Neural cell (in vitro differentiated cells): ENCODE results near the gene RIMKLB. TPM values are rescaled to one million over a fixed set of nuclear protein-coding genes. Genes with fewer than 3 reads are reported as not detected.
"Not testable (repeated sequence)": the region's sequence is repeated elsewhere in the genome, so short reads cannot be mapped to it uniquely, and the experiment has no call there.

Experiments used
- H2AFZ ChIP-seq: fragments of 200-600, 300-800 bp; sonication (generic), shearing (Covaris generic); 2 replicates; pipeline ENCODE4 v1.6.0; 2014; ENCODE audit warnings: low read depth, mild to moderate bottlenecking, antibody characterized with exemption, low read length, moderate library complexity
- H3F3A ChIP-seq: fragments of 200-600 bp; shearing (Covaris generic); 2 replicates; pipeline ENCODE4 v1.6.1; 2016; ENCODE audit warnings: mild to moderate bottlenecking, moderate library complexity, mixed read lengths, antibody characterized with exemption, low read length; ENCODE audit not compliant: insufficient read depth, poor library complexity, severe bottlenecking
- H3K27ac ChIP-seq: fragments of 200-600, 300-800 bp; sonication (generic), shearing (Covaris generic); 2 replicates; pipeline ENCODE4 v1.5.1; 2014; ENCODE audit warnings: mild to moderate bottlenecking, low read length, moderate library complexity
- H3K27me3 ChIP-seq: fragments of 300-800, 200-600 bp; sonication (generic), shearing (Covaris generic); 2 replicates; pipeline ENCODE4 v1.6.0; 2014; ENCODE audit warnings: mild to moderate bottlenecking, low read depth, low read length, moderate library complexity; ENCODE audit not compliant: insufficient read depth
- H3K36me3 ChIP-seq: fragments of 300-800, 200-600 bp; sonication (generic), shearing (Covaris generic); 2 replicates; pipeline ENCODE4 v1.5.1; 2014; ENCODE audit warnings: mild to moderate bottlenecking, antibody characterized with exemption, low read length, moderate library complexity; ENCODE audit not compliant: insufficient read depth
- H3K4me2 ChIP-seq: fragments of 300-800, 200-600 bp; sonication (generic), shearing (Covaris generic); 2 replicates; pipeline ENCODE4 v1.6.0; 2014; ENCODE audit warnings: mild to moderate bottlenecking, low read length
- H3K4me3 ChIP-seq: fragments of 300-800, 200-600 bp; sonication (generic), shearing (Covaris generic); 2 replicates; pipeline ENCODE4 v1.5.1; 2014; ENCODE audit warnings: mild to moderate bottlenecking, low read length, moderate library complexity
- H3K79me2 ChIP-seq: fragments of 200-600 bp; shearing (Covaris generic); replicated peaks from 2 replicates; pipeline ENCODE4 v1.6.0; 2014; ENCODE audit warnings: mild to moderate bottlenecking, low read length, moderate library complexity; ENCODE audit not compliant: insufficient read depth
- H3K9ac ChIP-seq: fragments of 300-800, 200-600 bp; sonication (generic), shearing (Covaris generic); 2 replicates; pipeline ENCODE4 v1.6.1; 2016; ENCODE audit warnings: mild to moderate bottlenecking, low read length, mixed read lengths
- H3K9me2 ChIP-seq: fragments of 200-600 bp; shearing (Covaris generic); 2 replicates; pipeline ENCODE4 v1.6.1; 2016; ENCODE audit warnings: mild to moderate bottlenecking, low read length, mixed read lengths; ENCODE audit not compliant: insufficient read depth
- H3K9me3 ChIP-seq: fragments of 200-600, 300-800 bp; sonication (generic), shearing (Covaris generic); 2 replicates; pipeline ENCODE4 v1.6.1; 2016; ENCODE audit warnings: mild to moderate bottlenecking, mixed run types, low read length, moderate library complexity, mixed read lengths
- H4K20me1 ChIP-seq: fragments of 200-600 bp; shearing (Covaris generic); 2 replicates; pipeline ENCODE4 v1.6.1; 2016; ENCODE audit warnings: mild to moderate bottlenecking, mixed run types; ENCODE audit not compliant: insufficient read depth
- EP300 ChIP-seq: fragments of 450-650 bp; conservative IDR thresholded peaks from 2 replicates; pipeline ENCODE4 v1.6.1; 2014; ENCODE audit warnings: antibody characterized with exemption, mild to moderate bottlenecking, moderate library complexity; ENCODE audit not compliant: poor library complexity, severe bottlenecking
- EZH2 ChIP-seq: fragments of 200-600, 300-800 bp; shearing (Covaris generic), sonication (generic); IDR thresholded peaks from 2 replicates; pipeline ENCODE4 v1.6.1; 2014; ENCODE audit warnings: antibody characterized with exemption, low read length, borderline replicate concordance, mild to moderate bottlenecking; ENCODE audit not compliant: insufficient read depth, poor library complexity, severe bottlenecking
- MXI1 ChIP-seq: fragments of 450-650 bp; conservative IDR thresholded peaks from 2 replicates; pipeline ENCODE4 v1.6.1; 2014; ENCODE audit warnings: antibody characterized with exemption, mild to moderate bottlenecking; ENCODE audit not compliant: poor library complexity, severe bottlenecking
- POLR2AphosphoS5 ChIP-seq: IDR thresholded peaks from 2 replicates; pipeline ENCODE4 v1.6.1; 2012
- RAD21 ChIP-seq: fragments of 450-650 bp; conservative IDR thresholded peaks from 2 replicates; pipeline ENCODE4 v1.6.1; 2014; ENCODE audit warnings: antibody characterized with exemption, mild to moderate bottlenecking, moderate library complexity
- SMC3 ChIP-seq: fragments of 450-650 bp; conservative IDR thresholded peaks from 2 replicates; pipeline ENCODE4 v1.6.1; 2014; ENCODE audit warnings: antibody characterized with exemption, mild to moderate bottlenecking, moderate library complexity; ENCODE audit not compliant: poor library complexity
- TAF1 ChIP-seq: IDR thresholded peaks from 2 replicates; pipeline ENCODE4 v1.6.1; 2012; ENCODE audit warnings: low read depth
- polyA plus RNA-seq: library from polyadenylated mRNA; depleted of rRNA; stranded (reverse); fragments of >200 nt; gene quantifications from 2 replicates; pipeline ENCODE4 v1.2.3, GENCODE V29; 2014
- TF ChIP-seq, protein P1 (sequence below): IDR thresholded peaks from 2 replicates; pipeline ENCODE4 v1.6.1; 2012; ENCODE audit warnings: borderline replicate concordance
- TF ChIP-seq, protein P2 (sequence below): fragments of 450-650 bp; IDR thresholded peaks from 2 replicates; pipeline ENCODE4 v1.5.1; 2014; ENCODE audit warnings: antibody characterized with exemption, mild to moderate bottlenecking, moderate library complexity; ENCODE audit not compliant: poor library complexity, severe bottlenecking

Gene RIMKLB
- polyA plus RNA-seq, 1 donor from 2014 or later, result 393 TPM

DNA sequence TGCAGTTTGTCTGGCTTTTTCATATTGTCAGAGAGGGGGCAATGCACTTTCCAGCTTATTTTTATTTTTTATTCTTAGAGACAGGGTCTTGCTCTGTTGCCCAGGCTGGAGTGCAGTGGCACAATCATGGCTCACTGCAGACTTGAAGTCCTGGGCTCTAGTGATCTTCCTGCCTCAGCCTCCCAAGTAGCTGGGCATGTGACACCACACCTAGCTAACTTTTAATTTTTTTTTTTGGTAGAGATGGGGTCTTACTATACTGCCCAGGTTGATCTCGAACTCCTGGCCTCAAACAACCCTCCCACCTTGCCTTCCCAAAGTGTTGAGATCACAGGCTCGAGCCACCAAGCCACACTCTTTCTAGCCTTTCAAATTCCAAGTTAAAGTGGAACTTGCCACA lies 120.7 kb downstream of the RIMKLB start:
- H3K9me2 ChIP-seq, result no peaks in the 10 kb centered on the region
- no peaks in the 10 kb centered on the region for H3F3A ChIP-seq
- H3K36me3 ChIP-seq, result no peaks in the 10 kb centered on the region
- H3K9ac ChIP-seq, result no peak overlapping the region
- H3K4me3 ChIP-seq, result no peak overlapping the region
- H3K9me3 ChIP-seq, result no peaks in the 10 kb centered on the region
- H3K27ac ChIP-seq, result no peak overlapping the region
- no peaks in the 10 kb centered on the region for H4K20me1 ChIP-seq
- no peaks in the 10 kb centered on the region for H3K79me2 ChIP-seq
- TF ChIP-seq EP300 (no peak), POLR2AphosphoS5 (no peak), EZH2 (no peak), SMC3 (no peak), MXI1 (no peak)
- no peak overlapping the region for H3K4me2 ChIP-seq
- H2AFZ ChIP-seq, result no peak overlapping the region
- no peaks in the 10 kb centered on the region for H3K27me3 ChIP-seq

DNA sequence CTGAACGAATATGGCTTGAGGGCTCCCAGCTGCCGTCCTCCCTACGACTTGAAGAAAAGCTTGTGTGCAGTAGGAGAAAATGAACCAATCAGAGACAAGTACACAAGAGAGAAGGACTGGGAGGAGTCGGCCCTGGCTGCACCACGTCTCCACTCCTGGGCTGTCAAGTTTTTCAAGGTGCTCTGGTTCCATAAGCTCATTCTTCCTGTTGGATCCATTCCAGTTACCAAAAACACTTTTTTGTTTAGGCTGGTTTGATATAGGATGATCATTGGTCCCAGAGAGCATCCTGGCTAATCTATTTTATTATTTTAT lies 121.8 kb downstream of the RIMKLB start:
- Histone ChIP-seq H4K20me1 (no peaks in the 10 kb centered on the region), H3K9me2 (no peaks in the 10 kb centered on the region), H3K27me3 (no peaks in the 10 kb centered on the region), H3K9me3 (no peaks in the 10 kb centered on the region), H3K79me2 (no peaks in the 10 kb centered on the region), H2AFZ (no peak overlapping the region), H3K4me2 (no peak overlapping the region), H3K4me3 (no peak overlapping the region), H3K36me3 (no peaks in the 10 kb centered on the region), H3K9ac (no peak overlapping the region), H3F3A (no peaks in the 10 kb centered on the region), H3K27ac (no peak overlapping the region)
- TF ChIP-seq EZH2, result no peak
- no peak for TF ChIP-seq SMC3
- TF ChIP-seq, protein P1, sequence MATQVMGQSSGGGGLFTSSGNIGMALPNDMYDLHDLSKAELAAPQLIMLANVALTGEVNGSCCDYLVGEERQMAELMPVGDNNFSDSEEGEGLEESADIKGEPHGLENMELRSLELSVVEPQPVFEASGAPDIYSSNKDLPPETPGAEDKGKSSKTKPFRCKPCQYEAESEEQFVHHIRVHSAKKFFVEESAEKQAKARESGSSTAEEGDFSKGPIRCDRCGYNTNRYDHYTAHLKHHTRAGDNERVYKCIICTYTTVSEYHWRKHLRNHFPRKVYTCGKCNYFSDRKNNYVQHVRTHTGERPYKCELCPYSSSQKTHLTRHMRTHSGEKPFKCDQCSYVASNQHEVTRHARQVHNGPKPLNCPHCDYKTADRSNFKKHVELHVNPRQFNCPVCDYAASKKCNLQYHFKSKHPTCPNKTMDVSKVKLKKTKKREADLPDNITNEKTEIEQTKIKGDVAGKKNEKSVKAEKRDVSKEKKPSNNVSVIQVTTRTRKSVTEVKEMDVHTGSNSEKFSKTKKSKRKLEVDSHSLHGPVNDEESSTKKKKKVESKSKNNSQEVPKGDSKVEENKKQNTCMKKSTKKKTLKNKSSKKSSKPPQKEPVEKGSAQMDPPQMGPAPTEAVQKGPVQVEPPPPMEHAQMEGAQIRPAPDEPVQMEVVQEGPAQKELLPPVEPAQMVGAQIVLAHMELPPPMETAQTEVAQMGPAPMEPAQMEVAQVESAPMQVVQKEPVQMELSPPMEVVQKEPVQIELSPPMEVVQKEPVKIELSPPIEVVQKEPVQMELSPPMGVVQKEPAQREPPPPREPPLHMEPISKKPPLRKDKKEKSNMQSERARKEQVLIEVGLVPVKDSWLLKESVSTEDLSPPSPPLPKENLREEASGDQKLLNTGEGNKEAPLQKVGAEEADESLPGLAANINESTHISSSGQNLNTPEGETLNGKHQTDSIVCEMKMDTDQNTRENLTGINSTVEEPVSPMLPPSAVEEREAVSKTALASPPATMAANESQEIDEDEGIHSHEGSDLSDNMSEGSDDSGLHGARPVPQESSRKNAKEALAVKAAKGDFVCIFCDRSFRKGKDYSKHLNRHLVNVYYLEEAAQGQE, result no peak
- no peak for TF ChIP-seq TAF1
- no peak for TF ChIP-seq MXI1
- TF ChIP-seq, protein P2, sequence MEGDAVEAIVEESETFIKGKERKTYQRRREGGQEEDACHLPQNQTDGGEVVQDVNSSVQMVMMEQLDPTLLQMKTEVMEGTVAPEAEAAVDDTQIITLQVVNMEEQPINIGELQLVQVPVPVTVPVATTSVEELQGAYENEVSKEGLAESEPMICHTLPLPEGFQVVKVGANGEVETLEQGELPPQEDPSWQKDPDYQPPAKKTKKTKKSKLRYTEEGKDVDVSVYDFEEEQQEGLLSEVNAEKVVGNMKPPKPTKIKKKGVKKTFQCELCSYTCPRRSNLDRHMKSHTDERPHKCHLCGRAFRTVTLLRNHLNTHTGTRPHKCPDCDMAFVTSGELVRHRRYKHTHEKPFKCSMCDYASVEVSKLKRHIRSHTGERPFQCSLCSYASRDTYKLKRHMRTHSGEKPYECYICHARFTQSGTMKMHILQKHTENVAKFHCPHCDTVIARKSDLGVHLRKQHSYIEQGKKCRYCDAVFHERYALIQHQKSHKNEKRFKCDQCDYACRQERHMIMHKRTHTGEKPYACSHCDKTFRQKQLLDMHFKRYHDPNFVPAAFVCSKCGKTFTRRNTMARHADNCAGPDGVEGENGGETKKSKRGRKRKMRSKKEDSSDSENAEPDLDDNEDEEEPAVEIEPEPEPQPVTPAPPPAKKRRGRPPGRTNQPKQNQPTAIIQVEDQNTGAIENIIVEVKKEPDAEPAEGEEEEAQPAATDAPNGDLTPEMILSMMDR, result no peak
- no peak for TF ChIP-seq RAD21
- TF ChIP-seq EP300, result no peak
- TF ChIP-seq POLR2AphosphoS5, result no peak

DNA sequence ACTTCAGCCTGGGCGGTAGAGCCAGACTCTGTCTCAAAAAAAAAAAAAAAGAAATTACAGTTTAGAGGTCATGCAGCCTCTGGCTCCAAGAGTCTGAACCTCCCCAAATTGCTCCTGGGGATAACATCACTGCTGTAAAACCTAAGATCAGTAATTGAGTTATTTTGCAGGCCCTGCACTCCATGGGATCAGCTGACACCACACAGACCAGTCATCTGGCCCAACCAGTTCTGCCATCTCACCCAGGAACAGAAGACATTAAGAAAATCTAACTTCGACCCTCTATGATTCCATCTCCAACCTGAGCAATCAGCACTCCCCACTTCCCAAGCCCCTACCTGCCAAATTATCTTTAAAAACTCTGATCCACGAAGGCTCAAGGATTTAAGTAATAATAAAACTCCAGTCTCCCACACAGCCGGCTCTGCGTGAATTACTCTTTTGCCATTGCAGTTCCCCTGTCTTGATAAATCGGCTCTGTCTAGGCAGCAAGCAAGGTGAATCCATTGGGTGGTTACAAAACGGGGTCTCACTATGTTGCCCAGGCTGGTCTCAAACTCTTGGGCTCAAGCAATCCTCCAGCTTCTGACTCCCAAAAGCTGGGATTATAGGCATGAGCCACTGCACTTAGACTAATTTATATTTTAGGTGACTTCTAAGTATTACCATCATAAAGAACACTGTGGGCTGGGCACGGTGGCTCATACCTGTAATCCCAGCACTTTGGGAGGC lies 123.1 kb downstream of the RIMKLB start:
- not testable (repeated sequence) for H4K20me1 ChIP-seq, H3K4me3 ChIP-seq, H3K36me3 ChIP-seq, H3K9ac ChIP-seq, H3F3A ChIP-seq, H2AFZ ChIP-seq, H3K27ac ChIP-seq, H3K27me3 ChIP-seq, H3K4me2 ChIP-seq, H3K9me2 ChIP-seq, H3K79me2 ChIP-seq, H3K9me3 ChIP-seq
